BJ (cell line): ENCODE measurements around the gene FBXW8. TPM values are rescaled to one million over a fixed set of nuclear protein-coding genes. Genes with fewer than 3 reads are reported as not detected.

Experiments
- CTCF ChIA-PET: fragments of 350-600 bp; formaldehyde crosslinking; extraction: SDS; loops from one replicate; lab custom pipeline; 2021; ENCODE audit warnings: antibody characterized with exemption, inconsistent platforms; lab: Yijun Ruan, JAX
- POLR2A ChIA-PET: fragments of 300-600 bp; sonication (Branson Sonifier 250); formaldehyde crosslinking; extraction: SDS; loops from one replicate; lab custom pipeline; 2021; ENCODE audit warnings: antibody characterized with exemption; lab: Charles Lee
- DNase-seq: peaks from one replicate; pipeline ENCODE4 v3.0.0-alpha.2; 2011; ENCODE audit warnings: low read depth
- H3K27me3 ChIP-seq: 2 replicates; pipeline ENCODE4 v1.6.0; 2011; ENCODE audit warnings: low read length; ENCODE audit not compliant: control insufficient read depth, insufficient read depth
- H3K36me3 ChIP-seq: 2 replicates; pipeline ENCODE4 v1.5.1; 2011; ENCODE audit warnings: low read length; ENCODE audit not compliant: control insufficient read depth, insufficient read depth
- H3K4me3 ChIP-seq: 2 replicates; pipeline ENCODE4 v1.5.1; 2011; ENCODE audit warnings: low read depth, mild to moderate bottlenecking, control low read depth, low read length
- CTCF ChIP-seq: IDR thresholded peaks from 2 replicates; pipeline ENCODE4 v1.5.1; 2011; ENCODE audit warnings: low read depth, mild to moderate bottlenecking, control low read depth, inconsistent platforms, low read length, moderate library complexity; ENCODE audit not compliant: insufficient read depth
- polyA plus RNA-seq: library from polyadenylated mRNA; depleted of rRNA; stranded (reverse); fragments of >200 nt; gene quantifications from 2 replicates; pipeline ENCODE4 v1.2.3, GENCODE V29; 2011

Gene FBXW8
- polyA plus RNA-seq, 1 experiment: 27.3 TPM

DNA sequence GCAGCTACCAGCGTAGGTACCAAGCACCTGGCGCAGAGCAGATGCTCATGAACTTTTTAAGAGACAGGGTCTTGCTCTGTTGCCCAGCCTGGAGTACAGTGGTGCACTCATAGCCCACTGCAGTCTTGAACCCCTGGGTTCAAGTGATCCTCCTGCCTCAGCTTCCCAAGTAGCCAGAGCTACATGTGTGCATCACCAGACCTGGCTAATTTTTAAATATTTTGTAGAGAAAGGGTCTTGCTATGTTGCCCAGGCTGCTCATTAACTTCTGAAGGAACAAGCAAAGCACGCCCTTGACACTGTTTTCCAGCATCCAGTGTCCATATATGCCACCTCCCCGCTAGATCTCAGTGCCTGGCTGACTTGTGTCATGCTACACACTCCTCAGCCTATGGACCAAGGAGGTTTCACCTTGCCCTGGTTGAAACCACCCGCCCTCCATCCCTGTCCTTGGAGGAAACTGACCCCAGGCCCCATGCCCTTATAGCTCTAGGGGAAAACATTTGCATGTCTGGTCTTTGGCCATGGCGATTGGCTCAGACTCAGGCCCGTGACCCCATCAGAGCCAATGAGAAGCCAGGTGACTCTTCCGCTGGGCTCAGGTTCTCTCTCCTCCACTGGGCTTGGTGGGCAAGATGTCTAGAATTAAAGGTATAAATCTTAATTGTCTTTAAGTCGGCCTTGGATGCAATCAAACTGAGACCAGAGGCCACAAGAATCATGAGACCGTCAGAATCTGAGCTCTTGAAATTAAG, 162.2 kb downstream of the FBXW8 start:
- Histone ChIP-seq H3K4me3 (no peak overlapping the region), H3K36me3 (no peaks in the 10 kb centered on the region), H3K27me3 (no peaks in the 10 kb centered on the region; the same call in none of the 2 replicates)
- no peak for TF ChIP-seq CTCF
- DNase-seq: no peak
- ChIA-PET POLR2A (no interaction called here), CTCF (interaction anchor here (0.7 to 1.2 kb wide), 2 partner anchors 14 to 104 kb away, joined by 3 to 4 read pairs; no protein-coding TSS in a partner anchor)

DNA sequence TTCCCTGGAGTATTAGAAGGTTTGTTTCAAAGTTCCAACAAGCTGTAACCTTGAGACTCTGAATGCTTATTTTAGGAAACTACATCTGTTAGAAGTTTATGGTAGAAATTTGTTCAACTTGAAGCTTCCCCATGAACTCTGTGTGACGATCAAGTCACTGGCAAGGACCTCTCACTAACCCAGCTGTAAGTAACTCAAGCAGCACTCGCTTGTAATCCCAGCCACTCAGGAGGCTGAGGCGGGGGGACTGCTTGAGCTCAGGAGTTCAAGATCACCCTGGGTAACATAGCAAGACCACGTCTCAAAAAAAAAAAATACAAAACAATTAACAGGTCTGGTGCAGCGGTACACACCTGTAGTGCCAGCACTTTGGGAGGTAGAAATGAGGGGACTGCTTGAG, 162.9 kb downstream of the FBXW8 start:
- no peak for TF ChIP-seq CTCF
- no peaks in the 10 kb centered on the region; the same call in 1 of the 2 replicates for H3K27me3 ChIP-seq
- DNase-seq: no peak
- no peak overlapping the region for H3K4me3 ChIP-seq
- H3K36me3 ChIP-seq: no peaks in the 10 kb centered on the region
- ChIA-PET CTCF (no interaction called here), POLR2A (no interaction called here)

- H3K27me3 ChIP-seq: no peaks in the 10 kb centered on the region; the same call in 1 of the 2 replicates
- H3K36me3 ChIP-seq: no peaks in the 10 kb centered on the region
- no peak for DNase-seq
- no peak for TF ChIP-seq CTCF
- POLR2A ChIA-PET: no interaction called here
- no peak overlapping the region for H3K4me3 ChIP-seq
- CTCF ChIA-PET: no interaction called here
These were observed 165.9 kb downstream of the FBXW8 start for GRCh38 chr12:117076410-117077372.

GRCh38 chr12:117079487-117079886, 168.7 kb downstream of the FBXW8 start:
- H3K36me3 ChIP-seq: no peaks in the 10 kb centered on the region
- POLR2A ChIA-PET: no interaction called here
- CTCF ChIA-PET: interaction anchor here (1.2 kb wide), 1 partner anchor 30 kb away, joined by 3 read pairs; no protein-coding TSS in a partner anchor

More at GRCh38 chr12:117079487-117079886, 168.7 kb downstream of the FBXW8 start:
- no peak for TF ChIP-seq CTCF
- Histone ChIP-seq H3K27me3 (no peaks in the 10 kb centered on the region; the same call in 1 of the 2 replicates), H3K4me3 (no peak overlapping the region)
- no peak for DNase-seq
